Measurements from ENCODE around the gene PTPRE.

The PTPRE gene

GRCh38 chr10:127905848-127906261, 1.0 kb upstream of the PTPRE start:
- ChIA-PET POLR2A (no interaction called here), CTCF (interaction anchor here (1.3 to 2.2 kb wide), 5 partner anchors 14 to 165 kb away, joined by 3 to 9 read pairs (median 3); no protein-coding TSS in a partner anchor)
- no peak for TF ChIP-seq CTCF (IDR thresholded peaks at IDR 0.05; ENCODE audit: control extremely low read depth, extremely low read depth, low read depth, missing control alignments)
- DNase-seq (ENCODE audit: extremely low spot score), result no peak

DNA sequence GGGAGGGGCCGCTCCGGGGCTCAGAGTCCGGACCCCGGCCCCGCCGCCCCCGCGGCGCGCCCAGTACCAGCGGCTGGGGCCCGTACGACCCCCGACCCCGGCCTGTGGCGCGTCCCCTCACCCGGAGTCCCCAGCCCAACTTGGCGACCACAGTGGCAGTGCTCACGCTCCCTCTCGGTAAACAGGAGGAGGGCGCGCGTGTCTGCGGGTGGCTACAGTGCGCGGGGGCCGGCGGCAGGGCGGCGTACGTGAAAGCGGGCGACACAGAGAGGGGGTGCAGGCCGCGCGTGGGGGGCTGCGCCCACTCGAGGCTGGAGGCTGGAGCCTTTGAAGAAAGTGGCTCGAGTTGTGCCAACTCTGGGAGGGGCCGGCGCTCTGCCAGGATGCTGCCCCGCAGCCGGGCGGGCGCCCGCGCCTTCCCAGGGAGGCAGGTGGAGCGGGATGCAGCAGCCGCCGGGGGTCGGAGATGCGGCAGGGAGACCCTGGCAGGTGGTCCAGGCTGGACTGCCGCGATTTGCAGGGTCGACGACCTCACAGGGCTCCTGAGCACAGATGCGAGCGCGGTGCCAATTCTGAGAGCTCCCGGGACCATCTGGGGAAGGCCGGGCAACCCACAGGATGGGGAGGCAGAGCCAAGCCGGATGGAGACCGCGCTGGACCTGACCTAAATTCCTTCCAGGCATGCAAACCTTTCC, 655 bp downstream of the PTPRE start:
- TF ChIP-seq CTCF (IDR thresholded peaks at IDR 0.05; ENCODE audit: control extremely low read depth, extremely low read depth, low read depth, missing control alignments), result no peak
- DNase-seq (ENCODE audit: extremely low spot score), result no peak
- POLR2A ChIA-PET, result no interaction called here
- CTCF ChIA-PET, result interaction anchor here (1.3 to 2.0 kb wide), 4 partner anchors 31 to 163 kb away, joined by 3 to 5 read pairs (median 4); no protein-coding TSS in a partner anchor

DNA sequence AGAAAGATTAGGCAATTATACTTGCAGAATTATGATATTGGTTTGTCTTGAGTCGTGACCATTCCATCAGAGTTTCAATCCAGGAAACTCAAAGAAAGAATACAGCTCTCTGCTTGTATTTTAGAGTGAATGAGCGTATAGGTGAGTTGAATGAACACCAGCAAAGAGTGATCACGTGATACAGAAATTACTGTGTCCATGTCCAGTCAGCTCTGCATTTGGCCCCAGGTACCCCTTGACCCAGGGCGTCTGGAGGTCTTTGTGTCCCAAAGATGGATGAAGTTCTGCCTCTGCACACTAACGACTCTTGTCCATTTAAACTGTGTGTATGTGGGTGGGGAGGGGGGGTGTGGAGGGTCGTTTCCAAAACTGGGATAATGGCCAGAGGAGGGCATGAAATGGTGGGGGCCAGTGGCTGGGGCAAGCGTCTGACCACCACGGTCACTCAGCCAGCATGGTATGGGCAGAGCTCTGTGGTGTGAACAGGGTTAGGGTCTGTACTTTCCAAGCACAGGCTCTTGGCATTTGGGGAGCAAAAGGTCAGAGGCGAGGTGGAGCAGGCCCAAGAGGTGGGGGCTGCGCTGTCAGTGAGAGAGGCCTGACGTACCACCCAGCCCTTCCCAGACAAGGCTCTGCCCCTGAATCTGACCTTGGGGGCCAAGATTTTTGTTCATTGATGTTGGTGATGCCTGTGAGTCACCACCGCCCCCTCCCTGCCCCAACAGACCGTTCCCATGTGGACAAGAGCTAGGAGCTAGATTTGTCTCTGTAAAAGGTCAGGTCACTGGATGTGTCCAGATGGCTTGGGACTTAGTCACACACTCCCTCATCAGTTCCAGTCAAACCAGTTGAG, 1.4 kb downstream of the PTPRE start:
- no peak for TF ChIP-seq CTCF (IDR thresholded peaks at IDR 0.05; ENCODE audit: control extremely low read depth, extremely low read depth, low read depth, missing control alignments)
- ChIA-PET CTCF (interaction anchor here (1.4 kb wide), 1 partner anchor 101 kb away, joined by 3 read pairs; no protein-coding TSS in a partner anchor), POLR2A (no interaction called here)
- no peak for DNase-seq (ENCODE audit: extremely low spot score)

- POLR2A ChIA-PET, result no interaction called here
- CTCF ChIA-PET, result interaction anchor here (1.4 kb wide), 1 partner anchor 100 kb away, joined by 3 read pairs; no protein-coding TSS in a partner anchor
- TF ChIP-seq CTCF (IDR thresholded peaks at IDR 0.05; ENCODE audit: control extremely low read depth, extremely low read depth, low read depth, missing control alignments), result no peak
- no peak for DNase-seq (ENCODE audit: extremely low spot score)
Observed at GRCh38 chr10:127908959-127909267, 2.0 kb downstream of the PTPRE start.

DNA sequence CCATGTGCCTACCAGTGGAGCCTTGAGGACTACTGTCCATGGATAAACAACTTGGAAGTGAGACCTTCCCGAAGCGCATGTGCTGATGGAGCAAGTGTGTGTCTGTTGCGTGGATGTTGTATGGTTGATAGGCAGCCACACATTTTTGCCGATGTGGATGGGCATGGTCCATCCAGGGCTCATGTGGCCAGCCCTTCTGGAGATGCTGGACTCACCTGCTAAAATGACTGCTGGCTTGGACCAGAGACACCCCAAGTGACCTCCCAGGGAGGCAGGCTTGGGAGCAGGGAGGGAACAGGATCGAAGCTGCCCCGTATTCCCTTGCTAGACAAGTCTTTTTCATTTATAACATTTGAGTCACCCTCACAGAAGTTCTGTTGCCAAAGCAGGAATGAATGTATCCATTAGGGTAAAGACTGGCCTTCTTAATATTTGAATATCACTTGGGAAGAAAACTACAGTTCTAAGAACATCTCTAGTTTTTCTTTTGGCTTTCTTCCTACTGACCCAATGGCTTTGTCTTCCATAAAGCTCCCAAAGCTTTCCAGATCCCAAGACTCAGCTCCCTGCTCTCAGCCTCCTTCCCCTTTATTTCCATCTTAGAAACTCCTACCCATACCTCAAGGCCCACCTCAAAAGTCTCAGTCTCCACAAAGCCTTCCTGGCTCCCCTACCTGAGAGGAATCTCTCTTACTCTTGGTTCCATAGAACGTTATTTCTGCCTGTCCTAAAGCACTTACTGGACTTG, 3.0 kb downstream of the PTPRE start:
- ChIA-PET CTCF (no interaction called here), POLR2A (no interaction called here)
- DNase-seq (ENCODE audit: extremely low spot score), result no peak
- TF ChIP-seq CTCF (IDR thresholded peaks at IDR 0.05; ENCODE audit: control extremely low read depth, extremely low read depth, low read depth, missing control alignments), result no peak

DNA sequence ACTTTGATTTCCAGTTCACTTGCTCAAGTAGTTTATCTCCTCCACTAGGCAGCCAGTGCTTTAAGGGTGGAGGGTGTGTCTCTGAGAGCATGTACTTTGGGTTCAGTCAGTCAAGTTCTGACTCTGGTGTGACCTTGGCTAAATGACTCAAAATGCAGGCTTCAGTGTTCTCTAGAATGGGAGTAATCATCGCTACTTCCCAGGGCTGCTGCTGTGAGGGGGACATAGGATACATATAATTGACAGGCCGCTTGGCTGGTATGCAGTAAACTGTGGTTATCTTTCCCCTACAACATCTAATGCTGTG, 3.5 kb downstream of the PTPRE start:
- no peak for DNase-seq (ENCODE audit: extremely low spot score)
- ChIA-PET CTCF (no interaction called here), POLR2A (no interaction called here)
- TF ChIP-seq CTCF (IDR thresholded peaks at IDR 0.05; ENCODE audit: control extremely low read depth, extremely low read depth, low read depth, missing control alignments), result no peak
